ENCODE measurements around the gene MCM9. TPM values are rescaled to one million over a fixed set of nuclear protein-coding genes. Genes with fewer than 3 reads are reported as not detected.
"Not testable (repeated sequence)": the region's sequence is repeated elsewhere in the genome, so short reads cannot be mapped to it uniquely, and the experiment has no call there.

Gene MCM9
- total RNA-seq, 1 experiment from 2014 or later: 14.4 TPM

GRCh38 chr6:118869894-118870589 lies 64.9 kb downstream of the MCM9 start:
- no peak for TF ChIP-seq CTCF (IDR thresholded peaks at IDR 0.05; ENCODE audit: insufficient read depth in 1 of 2, low read depth in 1 of 2, low read length in 1 of 2, severe bottlenecking in 1 of 2, unreplicated experiment in 1 of 2)
- no peaks in the 10 kb centered on the region for H3K4me1 Mint-ChIP-seq (ENCODE audit: low read depth, unreplicated experiment)
- BruUV-seq (replicated peaks): no TSS peak
- ChIA-PET POLR2A (no interaction called here), CTCF (no interaction called here)
- no peaks in the 10 kb centered on the region for H3K36me3 Mint-ChIP-seq (ENCODE audit: insufficient read depth, unreplicated experiment)
- Histone ChIP-seq H3K4me3 (ENCODE audit: low read depth, low read length) (no peak overlapping the region), H3K27me3 (replicated peaks; ENCODE audit: control insufficient read depth, insufficient read depth, low read length) (no peaks in the 10 kb centered on the region), H3K36me3 (ENCODE audit: control insufficient read depth, insufficient read depth, low read length) (no peaks in the 10 kb centered on the region), H3K4me1 (no peaks in the 10 kb centered on the region), H3K9me3 (no peaks in the 10 kb centered on the region)
- peaks cover 24% of the 10 kb centered on the region for H3K9me3 Mint-ChIP-seq (ENCODE audit: unreplicated experiment)
- no peak overlapping the region for H3K27ac Mint-ChIP-seq (ENCODE audit: unreplicated experiment)
- no peak for DNase-seq
- intact Hi-C loops (cut with micrococcal nuclease; ENCODE audit: unreplicated experiment): no loop called here
- no peak overlapping the region for H3K4me3 Mint-ChIP-seq (ENCODE audit: unreplicated experiment)
- H3K27me3 Mint-ChIP-seq (ENCODE audit: insufficient read depth, unreplicated experiment): no peaks in the 10 kb centered on the region

GRCh38 chr6:118869350-118869749 lies 65.6 kb downstream of the MCM9 start:
- ChIA-PET POLR2A (no interaction called here), CTCF (no interaction called here)
- H3K36me3 ChIP-seq (ENCODE audit: control insufficient read depth, insufficient read depth, low read length): no peaks in the 10 kb centered on the region
- H3K27me3 Mint-ChIP-seq (ENCODE audit: insufficient read depth, unreplicated experiment): no peaks in the 10 kb centered on the region
- no peak overlapping the region for H3K4me3 ChIP-seq (ENCODE audit: low read depth, low read length)
- H3K4me1 Mint-ChIP-seq (ENCODE audit: low read depth, unreplicated experiment): no peaks in the 10 kb centered on the region
- H3K9me3 Mint-ChIP-seq (ENCODE audit: unreplicated experiment): peaks cover 24% of the 10 kb centered on the region
- H3K36me3 Mint-ChIP-seq (ENCODE audit: insufficient read depth, unreplicated experiment): no peaks in the 10 kb centered on the region
- no TSS peak for BruUV-seq (replicated peaks)
- TF ChIP-seq CTCF (IDR thresholded peaks at IDR 0.05; ENCODE audit: insufficient read depth in 1 of 2, low read depth in 1 of 2, low read length in 1 of 2, severe bottlenecking in 1 of 2, unreplicated experiment in 1 of 2): no peak
- no peaks in the 10 kb centered on the region for H3K4me1 ChIP-seq
- no peak for DNase-seq
- H3K4me3 Mint-ChIP-seq (ENCODE audit: unreplicated experiment): no peak overlapping the region
- no peaks in the 10 kb centered on the region for H3K27me3 ChIP-seq (replicated peaks; ENCODE audit: control insufficient read depth, insufficient read depth, low read length)
- H3K27ac Mint-ChIP-seq (ENCODE audit: unreplicated experiment): no peak overlapping the region
- H3K9me3 ChIP-seq: no peaks in the 10 kb centered on the region
- intact Hi-C loops (cut with micrococcal nuclease; ENCODE audit: unreplicated experiment): no loop called here

- H3K4me1 Mint-ChIP-seq (ENCODE audit: low read depth, unreplicated experiment); H3K9me3 ChIP-seq; H3K4me3 ChIP-seq (ENCODE audit: low read depth, low read length); CTCF ChIA-PET; H3K27me3 Mint-ChIP-seq (ENCODE audit: insufficient read depth, unreplicated experiment); DNase-seq; intact Hi-C loops (cut with micrococcal nuclease; ENCODE audit: unreplicated experiment); H3K4me1 ChIP-seq; H3K27ac Mint-ChIP-seq (ENCODE audit: unreplicated experiment); H3K36me3 Mint-ChIP-seq (ENCODE audit: insufficient read depth, unreplicated experiment); H3K4me3 Mint-ChIP-seq (ENCODE audit: unreplicated experiment); H3K36me3 ChIP-seq (ENCODE audit: control insufficient read depth, insufficient read depth, low read length); H3K27me3 ChIP-seq (replicated peaks; ENCODE audit: control insufficient read depth, insufficient read depth, low read length); BruUV-seq (replicated peaks); POLR2A ChIA-PET: not testable (repeated sequence)
- H3K9me3 Mint-ChIP-seq (ENCODE audit: unreplicated experiment): peaks cover 24% of the 10 kb centered on the region
Observed at GRCh38 chr6:118868901-118869300, 66.1 kb downstream of the MCM9 start.

- Histone ChIP-seq H3K9me3 (no peaks in the 10 kb centered on the region), H3K36me3 (ENCODE audit: control insufficient read depth, insufficient read depth, low read length) (no peaks in the 10 kb centered on the region), H3K4me3 (ENCODE audit: low read depth, low read length) (no peak overlapping the region), H3K4me1 (no peaks in the 10 kb centered on the region), H3K27me3 (replicated peaks; ENCODE audit: control insufficient read depth, insufficient read depth, low read length) (no peaks in the 10 kb centered on the region)
- Mint-ChIP-seq H3K27ac (ENCODE audit: unreplicated experiment) (no peak overlapping the region), H3K27me3 (ENCODE audit: insufficient read depth, unreplicated experiment) (no peaks in the 10 kb centered on the region), H3K36me3 (ENCODE audit: insufficient read depth, unreplicated experiment) (no peaks in the 10 kb centered on the region), H3K4me3 (ENCODE audit: unreplicated experiment) (no peak overlapping the region), H3K4me1 (ENCODE audit: low read depth, unreplicated experiment) (no peaks in the 10 kb centered on the region), H3K9me3 (ENCODE audit: unreplicated experiment) (peaks cover 31% of the 10 kb centered on the region)
- ChIA-PET CTCF (no interaction called here), POLR2A (no interaction called here)
- no peak for TF ChIP-seq CTCF (IDR thresholded peaks at IDR 0.05; ENCODE audit: insufficient read depth in 1 of 2, low read depth in 1 of 2, low read length in 1 of 2, severe bottlenecking in 1 of 2, unreplicated experiment in 1 of 2)
- BruUV-seq (replicated peaks): no TSS peak
- intact Hi-C loops (cut with micrococcal nuclease; ENCODE audit: unreplicated experiment): no loop called here
- no peak for DNase-seq
Observed at GRCh38 chr6:118867181-118867580, 67.8 kb downstream of the MCM9 start.
